PC-9 (cell line): ENCODE results near the gene SP100. TPM values are rescaled to one million over a fixed set of nuclear protein-coding genes. Genes with fewer than 3 reads are reported as not detected.

Source experiments
- BruUV-seq: library from RNA; stranded (reverse); fragments of 400-500 nt; replicated peaks from 2 replicates; lab custom pipeline; 2021; lab: Mats Ljungman, UMichigan
- CTCF ChIA-PET: fragments of 300-600 bp; sonication (Branson Sonifier 250); formaldehyde crosslinking; loops from one replicate; lab custom pipeline; 2022; ENCODE audit warnings: antibody characterized with exemption; lab: Charles Lee
- POLR2A ChIA-PET: fragments of 300-600 bp; sonication (Branson Sonifier 250); formaldehyde crosslinking; loops from one replicate; lab custom pipeline; 2022; ENCODE audit warnings: antibody characterized with exemption; ENCODE audit not compliant: unreplicated experiment; lab: Charles Lee
- DNase-seq, 2 experiments: peaks; one replicate each; pipeline versions ENCODE4 v3.0.0 to v3.0.0-alpha.2; 2015 to 2022; ENCODE audit warnings: mixed read lengths in 1 of 2
- H2AFZ ChIP-seq: fragments of 200-600 bp; sonication (generic); 2 replicates; pipeline ENCODE4 v1.8.1; 2017; ENCODE audit warnings: antibody characterized with exemption
- H3F3A ChIP-seq: fragments of 200-600 bp; sonication (generic); 2 replicates; pipeline ENCODE4 v1.8.1; 2017; ENCODE audit warnings: antibody characterized with exemption, mild to moderate bottlenecking, low read depth; ENCODE audit not compliant: insufficient read depth
- H3K27ac ChIP-seq: fragments of 200-600 bp; sonication (generic); 2 replicates; pipeline ENCODE4 v1.6.1; 2016; ENCODE audit warnings: mixed run types
- H3K27me3 ChIP-seq: fragments of 200-600 bp; sonication (generic); 2 replicates; pipeline ENCODE4 v1.6.1; 2016; ENCODE audit warnings: low read depth, mixed run types; ENCODE audit not compliant: insufficient read depth
- H3K36me3 ChIP-seq: fragments of 200-600 bp; sonication (generic); 2 replicates; pipeline ENCODE4 v1.6.1; 2016; ENCODE audit warnings: low read depth, mixed run types
- H3K4me1 ChIP-seq: fragments of 200-600 bp; sonication (generic); replicated peaks from 2 replicates; pipeline ENCODE4 v1.6.1; 2016; ENCODE audit warnings: mixed run types; ENCODE audit not compliant: insufficient read depth
- H3K4me2 ChIP-seq: fragments of 200-600 bp; sonication (generic); 2 replicates; pipeline ENCODE4 v1.6.1; 2017; ENCODE audit warnings: mixed run types
- H3K4me3 ChIP-seq: fragments of 200-600 bp; sonication (generic); 2 replicates; pipeline ENCODE4 v1.6.1; 2016; ENCODE audit warnings: mixed run types
- H3K79me2 ChIP-seq: fragments of 200-600 bp; sonication (generic); 2 replicates; pipeline ENCODE4 v1.6.1; 2017; ENCODE audit warnings: low read depth, mixed run types
- H3K9me2 ChIP-seq: fragments of 200-600 bp; sonication (generic); 2 replicates; pipeline ENCODE4 v1.8.1; 2017; ENCODE audit warnings: mild to moderate bottlenecking; ENCODE audit not compliant: insufficient read depth
- H3K9me3 ChIP-seq: fragments of 200-600 bp; sonication (generic); 2 replicates; pipeline ENCODE4 v1.8.1; 2016; ENCODE audit warnings: low read depth; ENCODE audit not compliant: insufficient read depth
- H4K20me1 ChIP-seq: fragments of 200-600 bp; sonication (generic); 2 replicates; pipeline ENCODE4 v1.8.1; 2017; ENCODE audit not compliant: insufficient read depth
- EZH2 ChIP-seq: fragments of 200-600 bp; sonication (generic); IDR thresholded peaks from 2 replicates; pipeline ENCODE4 v1.8.0; 2017; ENCODE audit warnings: antibody characterized with exemption, low read depth
- intact Hi-C: fragments of 100-400 bp; cut with micrococcal nuclease; formaldehyde crosslinking; loops from one replicate; pipeline ENCODE4 v1.10.0; 2022; ENCODE audit not compliant: unreplicated experiment
- total RNA-seq: library from RNA; stranded (reverse); gene quantifications from 2 replicates; pipeline ENCODE4 v1.2.3, GENCODE V29; 2021
- TF ChIP-seq, protein P1 (sequence below): fragments of 200-600 bp; sonication (generic); conservative IDR thresholded peaks from 2 replicates; pipeline ENCODE4 v1.6.1; 2017; ENCODE audit warnings: mixed run types, antibody characterized with exemption, mild to moderate bottlenecking, moderate library complexity

Gene SP100
- total RNA-seq, 1 experiment from 2014 or later = 61.7 TPM

DNA sequence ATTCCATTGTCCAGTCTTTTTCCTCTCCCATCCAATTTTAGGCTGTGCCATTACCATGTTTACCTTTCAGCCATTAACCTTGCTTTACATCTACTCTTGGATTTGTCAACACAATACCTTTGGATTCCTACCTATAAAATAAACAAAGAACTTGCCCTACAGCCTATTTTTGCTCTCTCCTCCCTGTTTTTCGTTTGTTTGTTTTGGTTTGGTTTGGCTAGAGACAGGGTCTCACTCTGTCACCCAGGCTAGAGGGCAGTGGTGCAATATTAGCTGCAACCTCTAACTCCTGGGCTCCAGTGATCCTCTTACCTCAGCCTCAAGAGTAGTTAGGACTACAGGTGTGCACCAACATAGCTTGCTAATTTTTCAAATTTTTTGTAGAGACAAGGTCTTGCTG is 76.1 kb downstream of the SP100 start:
- Histone ChIP-seq H3K27me3 (no peaks in the 10 kb centered on the region), H3K27ac (no peak overlapping the region), H3K4me1 (peaks cover 19% of the 10 kb centered on the region), H2AFZ (no peak overlapping the region), H3K36me3 (no peaks in the 10 kb centered on the region), H3K4me2 (peak overlapping the region; percentile 37; the same call in 1 of the 2 replicates), H3K4me3 (no peak overlapping the region), H3F3A (no peaks in the 10 kb centered on the region), H3K9me2 (no peaks in the 10 kb centered on the region; the same call in 1 of the 2 replicates), H3K79me2 (no peaks in the 10 kb centered on the region), H4K20me1 (no peaks in the 10 kb centered on the region), H3K9me3 (no peaks in the 10 kb centered on the region)
- TF ChIP-seq EZH2 = no peak
- TF ChIP-seq, protein P1, sequence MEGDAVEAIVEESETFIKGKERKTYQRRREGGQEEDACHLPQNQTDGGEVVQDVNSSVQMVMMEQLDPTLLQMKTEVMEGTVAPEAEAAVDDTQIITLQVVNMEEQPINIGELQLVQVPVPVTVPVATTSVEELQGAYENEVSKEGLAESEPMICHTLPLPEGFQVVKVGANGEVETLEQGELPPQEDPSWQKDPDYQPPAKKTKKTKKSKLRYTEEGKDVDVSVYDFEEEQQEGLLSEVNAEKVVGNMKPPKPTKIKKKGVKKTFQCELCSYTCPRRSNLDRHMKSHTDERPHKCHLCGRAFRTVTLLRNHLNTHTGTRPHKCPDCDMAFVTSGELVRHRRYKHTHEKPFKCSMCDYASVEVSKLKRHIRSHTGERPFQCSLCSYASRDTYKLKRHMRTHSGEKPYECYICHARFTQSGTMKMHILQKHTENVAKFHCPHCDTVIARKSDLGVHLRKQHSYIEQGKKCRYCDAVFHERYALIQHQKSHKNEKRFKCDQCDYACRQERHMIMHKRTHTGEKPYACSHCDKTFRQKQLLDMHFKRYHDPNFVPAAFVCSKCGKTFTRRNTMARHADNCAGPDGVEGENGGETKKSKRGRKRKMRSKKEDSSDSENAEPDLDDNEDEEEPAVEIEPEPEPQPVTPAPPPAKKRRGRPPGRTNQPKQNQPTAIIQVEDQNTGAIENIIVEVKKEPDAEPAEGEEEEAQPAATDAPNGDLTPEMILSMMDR = no peak
- intact Hi-C loops = no loop called here
- ChIA-PET POLR2A (no interaction called here), CTCF (no interaction called here)
- no TSS peak for BruUV-seq
- DNase-seq = peak in 1 of 2 experiments; percentile 58

DNA sequence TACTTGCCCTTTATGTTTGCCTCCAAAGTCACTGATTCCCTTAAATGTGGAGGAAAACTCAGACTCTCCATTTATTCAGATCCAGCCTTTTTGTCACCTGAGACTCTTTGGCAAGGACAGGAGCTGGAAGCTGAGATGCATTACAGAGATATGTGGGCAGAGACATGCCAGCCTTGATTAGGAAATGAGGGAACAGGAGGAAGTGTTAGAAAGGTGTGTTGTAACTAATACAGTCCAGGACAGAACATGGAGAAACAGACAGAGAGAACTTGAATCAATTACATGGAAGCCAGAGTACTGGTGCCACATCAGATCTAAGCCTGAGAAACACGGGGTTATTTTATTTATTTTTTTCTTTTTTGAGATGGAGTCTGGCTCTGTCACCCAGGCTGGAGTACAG is 79.0 kb downstream of the SP100 start:
- intact Hi-C loops = no loop called here
- no peak for TF ChIP-seq EZH2
- TF ChIP-seq, protein P1 = no peak
- POLR2A ChIA-PET = no interaction called here

GRCh38 chr2:230496891-230497290 is 80.9 kb downstream of the SP100 start:
- Histone ChIP-seq H3K9me3 (no peaks in the 10 kb centered on the region), H3K79me2 (no peaks in the 10 kb centered on the region), H3K4me3 (no peak overlapping the region), H3K27ac (no peak overlapping the region), H3K27me3 (no peaks in the 10 kb centered on the region), H4K20me1 (no peaks in the 10 kb centered on the region), H3F3A (no peaks in the 10 kb centered on the region), H3K9me2 (no peaks in the 10 kb centered on the region; the same call in 1 of the 2 replicates), H2AFZ (no peak overlapping the region), H3K4me2 (no peak overlapping the region), H3K4me1 (peaks cover 10% of the 10 kb centered on the region), H3K36me3 (no peaks in the 10 kb centered on the region)
- POLR2A ChIA-PET = no interaction called here
- no peak for DNase-seq
- intact Hi-C loops = no loop called here
- TF ChIP-seq, protein P1 = no peak
- no peak for TF ChIP-seq EZH2
- CTCF ChIA-PET = no interaction called here
- BruUV-seq = no TSS peak

More for the DNA sequence above, 79.0 kb downstream of the SP100 start:
- H3K4me3 ChIP-seq = no peak overlapping the region
- peaks cover 19% of the 10 kb centered on the region for H3K4me1 ChIP-seq
- H3K27me3 ChIP-seq = no peaks in the 10 kb centered on the region
- H3K9me3 ChIP-seq = no peaks in the 10 kb centered on the region
- no peak overlapping the region for H2AFZ ChIP-seq
- no peak for DNase-seq
- H3K27ac ChIP-seq = no peak overlapping the region
- H3K36me3 ChIP-seq = no peaks in the 10 kb centered on the region
- CTCF ChIA-PET = no interaction called here
- no peaks in the 10 kb centered on the region for H3K79me2 ChIP-seq
- no peaks in the 10 kb centered on the region for H3F3A ChIP-seq
- H4K20me1 ChIP-seq = no peaks in the 10 kb centered on the region
- BruUV-seq = no TSS peak
- no peak overlapping the region for H3K4me2 ChIP-seq
- H3K9me2 ChIP-seq = no peaks in the 10 kb centered on the region; the same call in 1 of the 2 replicates
